Loucy (cell line): ENCODE results near the gene BCAM.
A peak's percentile ranks its signal among the peaks of the same experiment; 100 is the strongest.
"Not testable (repeated sequence)": the region's sequence is repeated elsewhere in the genome, so short reads cannot be mapped to it uniquely, and the experiment has no call there.

Source experiments
- H2AFZ ChIP-seq: fragments of 200-600 bp; sonication (generic); 2 replicates; pipeline ENCODE4 v1.6.0; 2016; ENCODE audit warnings: antibody characterized with exemption, mild to moderate bottlenecking, low read length, moderate library complexity
- H3F3A ChIP-seq: fragments of 200-600 bp; 2 replicates; pipeline ENCODE4 v1.6.0; 2016; ENCODE audit warnings: antibody characterized with exemption, low read depth, mild to moderate bottlenecking
- H3K27me3 ChIP-seq: fragments of 200-600 bp; sonication (generic); 2 replicates; pipeline ENCODE4 v1.6.1; 2014; ENCODE audit warnings: low read length, mild to moderate bottlenecking; ENCODE audit not compliant: insufficient read depth, poor library complexity, severe bottlenecking
- H3K36me3 ChIP-seq: fragments of 200-600 bp; sonication (generic); 2 replicates; pipeline ENCODE4 v1.6.1; 2016; ENCODE audit warnings: low read length; ENCODE audit not compliant: insufficient read depth
- H3K4me1 ChIP-seq: fragments of 200-600 bp; sonication (generic); 2 replicates; pipeline ENCODE4 v1.5.1; 2014; ENCODE audit warnings: low read length, mild to moderate bottlenecking; ENCODE audit not compliant: insufficient read depth, poor library complexity, severe bottlenecking
- H3K4me2 ChIP-seq: fragments of 200-600 bp; sonication (generic); 2 replicates; pipeline ENCODE4 v1.6.0; 2014; ENCODE audit warnings: antibody characterized with exemption, low read length, low read depth, mild to moderate bottlenecking; ENCODE audit not compliant: poor library complexity, severe bottlenecking
- H3K4me3 ChIP-seq: fragments of 200-600 bp; sonication (generic); 2 replicates; pipeline ENCODE4 v1.5.1; 2014; ENCODE audit warnings: low read length, mild to moderate bottlenecking, mixed read lengths; ENCODE audit not compliant: poor library complexity, severe bottlenecking
- H3K79me2 ChIP-seq: fragments of 200-600 bp; sonication (generic); 2 replicates; pipeline ENCODE4 v1.6.1; 2014; ENCODE audit warnings: low read length; ENCODE audit not compliant: insufficient read depth
- H3K9ac ChIP-seq: fragments of 200-600 bp; sonication (generic); 2 replicates; pipeline ENCODE4 v1.6.0; 2014; ENCODE audit warnings: mild to moderate bottlenecking, low read depth, low read length, moderate library complexity; ENCODE audit not compliant: poor library complexity, severe bottlenecking
- H3K9me2 ChIP-seq: fragments of 200-600 bp; sonication (generic); replicated peaks from 2 replicates; pipeline ENCODE4 v1.6.1; 2016; ENCODE audit warnings: low read depth, low read length, mixed read lengths
- H3K9me3 ChIP-seq: fragments of 200-600 bp; sonication (generic); 2 replicates; pipeline ENCODE4 v1.6.1; 2014; ENCODE audit warnings: mild to moderate bottlenecking, antibody characterized with exemption, low read length, low read depth; ENCODE audit not compliant: insufficient read depth
- H4K20me1 ChIP-seq: fragments of 200-600 bp; sonication (generic); 2 replicates; pipeline ENCODE4 v1.6.0; 2014; ENCODE audit warnings: antibody characterized with exemption, low read length, mild to moderate bottlenecking; ENCODE audit not compliant: insufficient read depth, poor library complexity, severe bottlenecking
- EZH2phosphoT487 ChIP-seq: fragments of 200-600 bp; IDR thresholded peaks from 2 replicates; pipeline ENCODE4 v1.6.1; 2018; ENCODE audit warnings: antibody characterized with exemption, mild to moderate bottlenecking, moderate library complexity, borderline replicate concordance
- TF ChIP-seq, protein P1 (sequence below): fragments of 200-600 bp; sonication (generic); conservative IDR thresholded peaks from 2 replicates; pipeline ENCODE4 v1.5.1; 2014; ENCODE audit warnings: mild to moderate bottlenecking, antibody characterized with exemption, low read length

Gene BCAM

DNA sequence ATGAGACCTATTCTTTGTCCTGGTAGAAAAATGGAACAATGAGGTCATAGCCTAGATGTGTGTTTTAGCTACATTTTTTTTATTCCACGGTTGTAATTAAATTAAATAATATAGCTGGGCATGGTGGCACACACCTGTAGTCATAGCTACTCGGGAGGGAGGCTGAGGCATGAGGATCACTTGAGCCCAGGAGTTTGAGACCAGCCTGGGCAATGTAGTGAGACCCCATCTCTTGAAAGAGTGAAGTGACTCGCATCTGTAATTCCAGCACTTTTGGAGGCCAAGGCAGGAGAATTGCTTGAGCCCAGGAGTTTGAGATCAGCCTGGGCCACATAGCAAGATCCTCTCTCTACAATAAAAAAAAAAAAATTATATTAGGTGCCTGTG, 43.0 kb upstream of the BCAM start:
- H3K4me1 ChIP-seq, result peaks cover 18% of the 10 kb centered on the region
- no peak overlapping the region for H3K4me3 ChIP-seq
- H3K9me2 ChIP-seq, result no peaks in the 10 kb centered on the region
- no peaks in the 10 kb centered on the region for H3K9me3 ChIP-seq
- H3K27me3 ChIP-seq, result no peaks in the 10 kb centered on the region
- no peak for TF ChIP-seq EZH2phosphoT487
- TF ChIP-seq, protein P1, sequence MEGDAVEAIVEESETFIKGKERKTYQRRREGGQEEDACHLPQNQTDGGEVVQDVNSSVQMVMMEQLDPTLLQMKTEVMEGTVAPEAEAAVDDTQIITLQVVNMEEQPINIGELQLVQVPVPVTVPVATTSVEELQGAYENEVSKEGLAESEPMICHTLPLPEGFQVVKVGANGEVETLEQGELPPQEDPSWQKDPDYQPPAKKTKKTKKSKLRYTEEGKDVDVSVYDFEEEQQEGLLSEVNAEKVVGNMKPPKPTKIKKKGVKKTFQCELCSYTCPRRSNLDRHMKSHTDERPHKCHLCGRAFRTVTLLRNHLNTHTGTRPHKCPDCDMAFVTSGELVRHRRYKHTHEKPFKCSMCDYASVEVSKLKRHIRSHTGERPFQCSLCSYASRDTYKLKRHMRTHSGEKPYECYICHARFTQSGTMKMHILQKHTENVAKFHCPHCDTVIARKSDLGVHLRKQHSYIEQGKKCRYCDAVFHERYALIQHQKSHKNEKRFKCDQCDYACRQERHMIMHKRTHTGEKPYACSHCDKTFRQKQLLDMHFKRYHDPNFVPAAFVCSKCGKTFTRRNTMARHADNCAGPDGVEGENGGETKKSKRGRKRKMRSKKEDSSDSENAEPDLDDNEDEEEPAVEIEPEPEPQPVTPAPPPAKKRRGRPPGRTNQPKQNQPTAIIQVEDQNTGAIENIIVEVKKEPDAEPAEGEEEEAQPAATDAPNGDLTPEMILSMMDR, result no peak
- no peaks in the 10 kb centered on the region for H3K79me2 ChIP-seq
- H3K36me3 ChIP-seq, result no peaks in the 10 kb centered on the region
- no peak overlapping the region for H3K9ac ChIP-seq
- H2AFZ ChIP-seq, result no peak overlapping the region
- H3K4me2 ChIP-seq, result no peak overlapping the region
- no peaks in the 10 kb centered on the region for H3F3A ChIP-seq
- H4K20me1 ChIP-seq, result no peaks in the 10 kb centered on the region

DNA sequence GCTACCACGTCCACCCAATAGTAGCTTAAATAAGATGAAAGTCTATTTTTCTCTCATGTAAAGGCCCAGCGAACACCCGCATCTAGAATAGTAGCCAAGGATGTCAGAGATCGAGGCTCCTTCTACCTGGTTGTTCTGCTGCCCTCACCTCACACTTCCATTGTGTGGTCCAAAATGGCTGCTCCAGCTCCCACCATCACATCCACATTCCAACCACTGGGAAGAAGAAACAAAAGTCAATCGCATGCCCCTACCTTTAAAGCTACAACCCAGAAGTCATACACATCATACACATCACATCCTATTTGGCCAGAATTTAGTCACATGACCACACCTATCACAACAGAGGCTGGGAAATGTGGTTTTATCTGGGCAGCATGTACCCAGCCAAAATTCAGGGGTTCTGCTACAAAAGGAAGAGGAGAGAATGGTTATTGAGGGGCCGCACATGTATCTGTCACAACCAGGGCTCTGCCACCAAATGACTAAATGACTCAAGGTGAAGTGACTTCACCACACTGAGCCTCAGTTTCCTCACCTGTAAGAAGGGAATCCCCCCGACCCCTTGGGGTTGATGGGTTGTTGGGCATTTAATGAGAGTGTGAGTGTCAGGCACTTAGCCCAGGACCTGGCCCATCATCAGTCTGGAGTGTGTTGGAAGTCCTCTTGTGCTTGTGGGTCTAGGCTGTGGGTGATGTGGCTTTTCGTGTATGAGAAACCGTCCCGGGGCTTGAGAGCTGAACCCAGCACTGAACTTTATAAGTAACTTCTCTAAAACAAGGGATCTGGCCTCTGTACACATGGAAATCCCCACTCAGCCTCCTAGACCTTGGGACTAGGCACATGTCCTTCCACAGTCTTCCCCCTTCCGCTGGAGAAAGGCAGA, 41.4 kb upstream of the BCAM start:
- no peak overlapping the region for H3K9ac ChIP-seq
- H3K4me1 ChIP-seq, result peaks cover 16% of the 10 kb centered on the region
- H3K9me2 ChIP-seq, result no peaks in the 10 kb centered on the region
- no peaks in the 10 kb centered on the region for H3K36me3 ChIP-seq
- no peak overlapping the region for H3K4me3 ChIP-seq
- no peak overlapping the region for H2AFZ ChIP-seq
- H3K27me3 ChIP-seq, result no peaks in the 10 kb centered on the region
- no peaks in the 10 kb centered on the region for H3K9me3 ChIP-seq
- H3K4me2 ChIP-seq, result no peak overlapping the region
- TF ChIP-seq, protein P1, result no peak
- no peak for TF ChIP-seq EZH2phosphoT487
- no peaks in the 10 kb centered on the region for H4K20me1 ChIP-seq
- H3F3A ChIP-seq, result no peaks in the 10 kb centered on the region
- H3K79me2 ChIP-seq, result no peaks in the 10 kb centered on the region

DNA sequence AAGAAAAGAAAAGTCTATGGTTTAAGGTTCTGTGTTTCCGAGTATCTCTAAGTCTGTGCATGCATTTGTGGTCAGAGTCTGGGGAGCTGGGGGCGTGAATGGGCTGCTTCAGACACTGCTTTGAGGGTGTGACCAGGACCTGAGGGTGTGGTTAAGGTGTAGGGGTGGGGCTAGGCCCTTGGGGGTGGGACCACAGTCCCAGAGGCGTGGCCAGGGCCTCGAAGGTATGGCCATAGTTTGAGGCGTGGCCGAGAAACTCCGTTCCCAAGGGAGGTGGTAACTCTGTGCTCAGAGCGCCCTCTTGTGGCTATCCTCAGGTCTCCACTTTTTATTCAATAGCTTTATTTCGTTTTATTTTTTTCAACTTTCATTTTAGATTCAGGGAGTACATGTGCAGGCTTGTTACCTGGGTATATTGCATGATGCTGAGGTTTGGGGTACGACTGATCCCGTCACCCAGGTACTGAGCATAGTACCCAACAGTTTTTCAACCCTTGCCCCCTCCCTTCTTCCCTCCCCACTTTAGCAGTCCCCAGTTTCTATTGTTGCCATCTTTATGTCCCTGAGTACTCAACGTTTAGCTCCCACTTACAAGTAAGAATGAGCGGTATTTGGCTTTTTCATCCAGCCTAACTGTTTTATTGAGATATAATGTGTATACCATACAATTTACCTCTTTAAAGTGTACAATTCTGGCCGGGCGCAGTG, 38.2 kb upstream of the BCAM start:
- Histone ChIP-seq H3K36me3 (no peaks in the 10 kb centered on the region), H3K4me3 (peak overlapping the region; percentile 59), H3F3A (no peaks in the 10 kb centered on the region), H3K9ac (peak overlapping the region; percentile 67), H3K27me3 (no peaks in the 10 kb centered on the region), H3K79me2 (no peaks in the 10 kb centered on the region), H4K20me1 (no peaks in the 10 kb centered on the region), H3K9me2 (no peaks in the 10 kb centered on the region), H3K9me3 (no peaks in the 10 kb centered on the region), H3K4me2 (peak overlapping the region; percentile 68), H3K4me1 (peaks cover 6% of the 10 kb centered on the region), H2AFZ (peak overlapping the region; percentile 90)
- TF ChIP-seq, protein P1, result peak; percentile 85
- TF ChIP-seq EZH2phosphoT487, result no peak

DNA sequence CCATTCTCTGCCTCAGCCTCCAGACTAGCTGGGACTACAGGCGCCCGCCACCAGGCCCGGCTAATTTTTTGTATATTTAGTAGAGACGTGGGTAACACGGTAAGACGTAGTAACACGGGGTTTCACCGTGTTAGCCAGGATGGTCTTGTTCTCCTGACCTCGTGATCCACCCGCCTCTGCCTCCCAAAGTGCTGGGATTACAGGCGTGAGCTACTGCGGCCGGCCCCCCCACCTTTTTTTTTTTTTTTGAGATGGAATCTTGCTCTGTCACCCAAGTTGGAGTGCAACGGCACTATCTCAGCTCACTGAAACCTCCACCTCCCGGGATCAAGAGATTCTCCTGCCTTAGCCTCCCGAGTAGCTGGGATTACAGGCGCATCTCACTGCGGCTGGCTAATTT, 36.8 kb upstream of the BCAM start:
- H3K27me3 ChIP-seq, H2AFZ ChIP-seq, H3K4me3 ChIP-seq, H3K4me2 ChIP-seq, H3K9me2 ChIP-seq, H3K4me1 ChIP-seq, H3F3A ChIP-seq, H3K9me3 ChIP-seq, H4K20me1 ChIP-seq, H3K36me3 ChIP-seq, H3K9ac ChIP-seq, H3K79me2 ChIP-seq: not testable (repeated sequence)
